ENCODE data around the gene GIT1.

GIT1 gene

DNA sequence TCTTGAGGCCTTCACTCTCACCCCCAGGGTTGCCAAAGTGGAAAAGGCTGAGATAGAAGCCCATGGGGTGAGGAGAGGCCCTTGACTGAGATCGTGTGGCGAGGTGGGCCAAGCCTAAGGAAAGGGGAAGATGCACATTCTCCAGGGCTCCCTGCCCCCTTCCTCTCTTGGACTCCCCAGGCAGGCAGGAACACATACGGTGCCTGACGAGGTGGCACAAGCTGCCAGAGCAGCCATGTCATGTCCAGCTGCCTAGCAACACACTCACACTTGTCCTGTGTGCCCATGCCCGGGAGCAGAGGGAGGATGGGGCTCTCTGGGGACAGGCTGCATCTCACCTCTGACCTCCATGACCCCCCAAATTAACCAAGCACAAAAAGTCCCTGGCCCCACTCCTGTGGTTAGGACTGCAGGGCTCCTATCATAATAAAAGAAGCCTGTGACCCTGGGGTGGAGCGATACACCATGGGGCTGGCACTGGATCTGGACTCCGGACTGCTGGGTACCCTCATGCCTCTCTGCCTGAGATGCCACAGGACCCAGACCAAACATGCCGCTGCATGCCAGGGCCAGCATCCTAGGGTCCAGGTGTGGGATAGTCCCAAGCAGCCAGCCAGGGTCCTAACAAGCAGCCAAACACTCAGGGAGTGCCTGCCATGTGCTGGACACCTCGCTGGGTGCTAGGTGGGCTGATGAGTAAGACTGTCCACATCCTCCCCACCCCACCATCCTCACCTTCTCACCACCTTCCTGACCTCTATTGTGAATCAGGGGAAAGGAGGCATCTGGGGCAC lies 2.6 kb downstream of the GIT1 start:
- TF ChIP-seq FOXP2 (optimal IDR thresholded peaks at IDR 0.05; ENCODE audit: borderline replicate concordance, extremely low read depth, extremely low read length, insufficient read depth) (no peak), REST (IDR thresholded peaks at IDR 0.05; ENCODE audit: insufficient read depth in 1 of 2, low read depth in 2 of 2, low read length in 2 of 2) (no peak), SIN3A (IDR thresholded peaks at IDR 0.05; ENCODE audit: borderline replicate concordance, insufficient read depth, low read length) (no peak), TAF1 (IDR thresholded peaks at IDR 0.05; ENCODE audit: borderline replicate concordance, insufficient read depth, low read length) (no peak), POLR2AphosphoS5 (IDR thresholded peaks at IDR 0.05; ENCODE audit: low read depth, low read length) (no peak)

DNA sequence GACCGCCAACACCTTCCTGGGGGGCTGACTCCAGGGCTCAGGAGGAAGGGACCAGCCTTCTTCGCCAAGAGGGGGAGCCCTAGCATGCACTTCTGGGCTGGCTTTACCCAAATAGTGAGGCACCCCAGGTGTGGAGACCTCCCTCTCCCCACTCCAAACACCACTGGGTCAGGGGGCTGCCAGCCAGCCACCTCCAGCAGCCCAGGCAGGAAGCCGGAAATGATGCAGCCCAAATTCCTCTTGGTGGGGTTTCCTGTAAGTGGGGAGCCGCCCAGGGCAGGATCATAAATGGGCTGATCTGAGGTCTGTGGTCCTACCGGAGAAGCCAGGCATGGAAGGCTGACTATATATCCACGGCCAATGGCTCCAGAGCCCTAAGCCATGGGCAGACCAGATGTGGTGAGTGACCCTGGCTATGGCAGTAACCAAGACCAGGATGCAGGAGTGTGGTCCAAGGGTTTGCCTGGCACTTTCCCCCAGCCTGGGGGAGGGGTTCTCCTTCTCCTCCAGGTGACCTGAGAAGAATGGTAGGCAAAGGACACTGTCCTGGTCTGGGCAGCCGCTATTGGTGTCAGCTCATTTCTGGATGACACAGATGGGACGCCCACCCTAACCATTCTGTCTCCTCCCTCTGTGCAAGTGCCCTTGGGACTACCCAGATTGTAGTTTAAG lies 4.2 kb downstream of the GIT1 start:
- TF ChIP-seq REST (IDR thresholded peaks at IDR 0.05; ENCODE audit: insufficient read depth in 1 of 2, low read depth in 2 of 2, low read length in 2 of 2) (no peak), POLR2AphosphoS5 (IDR thresholded peaks at IDR 0.05; ENCODE audit: low read depth, low read length) (no peak), FOXP2 (optimal IDR thresholded peaks at IDR 0.05; ENCODE audit: borderline replicate concordance, extremely low read depth, extremely low read length, insufficient read depth) (no peak), SIN3A (IDR thresholded peaks at IDR 0.05; ENCODE audit: borderline replicate concordance, insufficient read depth, low read length) (no peak), TAF1 (IDR thresholded peaks at IDR 0.05; ENCODE audit: borderline replicate concordance, insufficient read depth, low read length) (no peak)

GRCh38 chr17:29584452-29585079 lies 4.9 kb downstream of the GIT1 start:
- TF ChIP-seq TAF1 (IDR thresholded peaks at IDR 0.05; ENCODE audit: borderline replicate concordance, insufficient read depth, low read length) (no peak), FOXP2 (optimal IDR thresholded peaks at IDR 0.05; ENCODE audit: borderline replicate concordance, extremely low read depth, extremely low read length, insufficient read depth) (no peak), REST (IDR thresholded peaks at IDR 0.05; ENCODE audit: insufficient read depth in 1 of 2, low read depth in 2 of 2, low read length in 2 of 2) (no peak), POLR2AphosphoS5 (IDR thresholded peaks at IDR 0.05; ENCODE audit: low read depth, low read length) (no peak), SIN3A (IDR thresholded peaks at IDR 0.05; ENCODE audit: borderline replicate concordance, insufficient read depth, low read length) (no peak)

- TF ChIP-seq POLR2AphosphoS5 (IDR thresholded peaks at IDR 0.05; ENCODE audit: low read depth, low read length) (no peak), SIN3A (IDR thresholded peaks at IDR 0.05; ENCODE audit: borderline replicate concordance, insufficient read depth, low read length) (no peak), FOXP2 (optimal IDR thresholded peaks at IDR 0.05; ENCODE audit: borderline replicate concordance, extremely low read depth, extremely low read length, insufficient read depth) (no peak), REST (IDR thresholded peaks at IDR 0.05; ENCODE audit: insufficient read depth in 1 of 2, low read depth in 2 of 2, low read length in 2 of 2) (no peak), TAF1 (IDR thresholded peaks at IDR 0.05; ENCODE audit: borderline replicate concordance, insufficient read depth, low read length) (no peak)
Measured at GRCh38 chr17:29583324-29584248, 5.9 kb downstream of the GIT1 start.

All from PFSK-1 (cell line).